GM12878 (cell line): ENCODE data around the gene ERG. TPM values are rescaled to one million over a fixed set of nuclear protein-coding genes. Genes with fewer than 3 reads are reported as not detected.

Experiments used
- ATAC-seq: fragments of 200-7000 bp; cut with Tn5 transposase; 3 replicates; pipeline ENCODE4 v1.9.1; 2020; ENCODE audit warnings: mild to moderate bottlenecking, moderate library complexity
- BruUV-seq: library from RNA; stranded (reverse); fragments of 400-500 nt; replicated peaks from 2 replicates; lab custom pipeline; 2021; lab: Mats Ljungman, UMichigan
- CTCF ChIA-PET: fragments of 300-600 bp; sonication (Branson Sonifier 250); formaldehyde crosslinking; extraction: SDS; loops from one replicate; lab custom pipeline; 2021; ENCODE audit warnings: inconsistent platforms; lab: Yijun Ruan, JAX
- POLR2A ChIA-PET: fragments of 350-600 bp; formaldehyde crosslinking; extraction: SDS; loops from one replicate; lab custom pipeline; 2021; ENCODE audit warnings: inconsistent platforms; lab: Charles Lee
- RAD21 ChIA-PET: fragments of 300-600 bp; sonication (Branson Sonifier 250); formaldehyde crosslinking; loops from one replicate; lab custom pipeline; 2023; ENCODE audit warnings: antibody characterized with exemption; ENCODE audit not compliant: unreplicated experiment; lab: Charles Lee
- SMC1A ChIA-PET: fragments of 300-600 bp; sonication (Branson Sonifier 250); formaldehyde crosslinking; loops from one replicate; lab custom pipeline; 2023; ENCODE audit not compliant: unreplicated experiment, uncharacterized antibody; lab: Charles Lee
- DNase-seq: peaks from one replicate; pipeline ENCODE4 v3.0.0-alpha.2; 2011; ENCODE audit warnings: low read depth, low spot score
- FAIRE-seq: peaks from 3 replicates; lab custom pipeline; 2011; peaks lifted over from hg19 to GRCh38; lab: Jason Lieb, UNC
- H2AFZ ChIP-seq: 2 replicates; pipeline ENCODE4 v1.6.0; 2011; ENCODE audit warnings: low read depth, low read length, control low read depth; ENCODE audit not compliant: control insufficient read depth
- H3K27ac ChIP-seq: 2 replicates; pipeline ENCODE4 v1.5.1; 2011; ENCODE audit warnings: control low read depth; ENCODE audit not compliant: control insufficient read depth, insufficient read depth
- H3K27me3 ChIP-seq, 2 experiments: replicated peaks in 1 of 2; 2 replicates each; pipeline versions ENCODE4 v1.6.0 to v1.6.1; 2011; ENCODE audit warnings: low read length in 1 of 2; ENCODE audit not compliant: control insufficient read depth in 2 of 2, insufficient read depth in 2 of 2
- H3K36me3 ChIP-seq, 2 experiments: 2 replicates each; pipeline ENCODE4 v1.5.1; 2011; ENCODE audit warnings: low read length in 1 of 2; ENCODE audit not compliant: control insufficient read depth in 2 of 2, insufficient read depth in 2 of 2
- H3K4me1 ChIP-seq: 2 replicates; pipeline ENCODE4 v1.6.1; 2011; ENCODE audit warnings: mild to moderate bottlenecking, low read length, moderate library complexity, mixed read lengths; ENCODE audit not compliant: control insufficient read depth, insufficient read depth
- H3K4me2 ChIP-seq: 2 replicates; pipeline ENCODE4 v1.6.0; 2011; ENCODE audit warnings: control low read depth; ENCODE audit not compliant: control insufficient read depth, insufficient read depth
- H3K4me3 ChIP-seq: fragments of 200-600 bp; sonication (generic); 2 replicates; pipeline ENCODE4 v1.5.1; 2016
- H3K79me2 ChIP-seq: 2 replicates; pipeline ENCODE4 v1.6.0; 2011; ENCODE audit warnings: low read length; ENCODE audit not compliant: control insufficient read depth, insufficient read depth
- H3K9ac ChIP-seq: 2 replicates; pipeline ENCODE4 v1.8.0; 2011; ENCODE audit warnings: low read length, control low read depth, mixed read lengths; ENCODE audit not compliant: control insufficient read depth, insufficient read depth
- H3K9me3 ChIP-seq: replicated peaks from 3 replicates; pipeline ENCODE4 v1.5.1; 2011; ENCODE audit warnings: mild to moderate bottlenecking, low read length; ENCODE audit not compliant: control insufficient read depth, insufficient read depth
- H4K20me1 ChIP-seq: 2 replicates; pipeline ENCODE4 v1.6.0; 2011; ENCODE audit not compliant: control insufficient read depth, insufficient read depth
- NBN ChIP-seq: fragments of 450-650 bp; IDR thresholded peaks from 2 replicates; pipeline ENCODE4 v1.6.1; 2016
- SREBF2 ChIP-seq: IDR thresholded peaks from 2 replicates; pipeline ENCODE4 v1.6.1; 2012; ENCODE audit warnings: mild to moderate bottlenecking, low read length
- WGBS: methylation state at CpG from one replicate; pipeline ENCODE4 v1.1.6; 2016; ENCODE audit warnings: low lambda C conversion rate; ENCODE audit not compliant: insufficient replicate concordance, insufficient coverage; ENCODE audit errors: missing lambda C conversion rate; 5-methylcytosine and 5-hydroxymethylcytosine counted together
- in situ Hi-C: fragments of 300-500 bp; cut with MboI; formaldehyde crosslinking; loops from 9 replicates; pipeline ENCODE4 v1.14.3; 2018; ENCODE audit warnings: mixed read lengths
- intact Hi-C: fragments of 100-400 bp; cut with micrococcal nuclease; formaldehyde crosslinking; loops from one replicate; pipeline ENCODE4 v1.14.2; 2022; ENCODE audit not compliant: unreplicated experiment
- polyA plus RNA-seq, 11 experiments: library from polyadenylated mRNA; depleted of rRNA in 4 of 11; unstranded in 6 of 11; stranded (reverse) in 5 of 11; fragments of >200 nt; fragmentation: Nextera tagmentation in 4 of 11; fragmentation: Illumina TruSeq in 1 of 11; extraction: Ambion mirVana in 4 of 11; extraction: Trizol in 1 of 11; gene quantifications; 1 replicate in 1 of 11; 2 replicates in 10 of 11; pipeline versions ENCODE4 v1.2.1 to v1.2.3, GENCODE V29; 2011 to 2016; ENCODE audit warnings: inconsistent platforms in 2 of 11, missing spikeins in 2 of 11, low read depth in 1 of 11
- total RNA-seq, 4 experiments: library from RNA; depleted of rRNA in 3 of 4; stranded (reverse); fragments of >200 nt in 3 of 4; fragmentation: Illumina TruSeq in 1 of 4; extraction: Trizol in 1 of 4; gene quantifications; 2 replicates each; pipeline versions ENCODE4 v1.2.1 to v1.2.3, GENCODE V29; 2013 to 2021
- TF ChIP-seq, protein P1 (sequence below): fragments of 450-650 bp; formaldehyde crosslinking; IDR thresholded peaks from 2 replicates; pipeline ENCODE4 v1.5.0; 2022; ENCODE audit warnings: mild to moderate bottlenecking, missing genetic modification characterization

Gene ERG
- total and polyA plus RNA-seq, 10 of the 15 experiments (the other 5 are each of a cell fraction or from before 2014, with no cell fraction given) = not detected

DNA sequence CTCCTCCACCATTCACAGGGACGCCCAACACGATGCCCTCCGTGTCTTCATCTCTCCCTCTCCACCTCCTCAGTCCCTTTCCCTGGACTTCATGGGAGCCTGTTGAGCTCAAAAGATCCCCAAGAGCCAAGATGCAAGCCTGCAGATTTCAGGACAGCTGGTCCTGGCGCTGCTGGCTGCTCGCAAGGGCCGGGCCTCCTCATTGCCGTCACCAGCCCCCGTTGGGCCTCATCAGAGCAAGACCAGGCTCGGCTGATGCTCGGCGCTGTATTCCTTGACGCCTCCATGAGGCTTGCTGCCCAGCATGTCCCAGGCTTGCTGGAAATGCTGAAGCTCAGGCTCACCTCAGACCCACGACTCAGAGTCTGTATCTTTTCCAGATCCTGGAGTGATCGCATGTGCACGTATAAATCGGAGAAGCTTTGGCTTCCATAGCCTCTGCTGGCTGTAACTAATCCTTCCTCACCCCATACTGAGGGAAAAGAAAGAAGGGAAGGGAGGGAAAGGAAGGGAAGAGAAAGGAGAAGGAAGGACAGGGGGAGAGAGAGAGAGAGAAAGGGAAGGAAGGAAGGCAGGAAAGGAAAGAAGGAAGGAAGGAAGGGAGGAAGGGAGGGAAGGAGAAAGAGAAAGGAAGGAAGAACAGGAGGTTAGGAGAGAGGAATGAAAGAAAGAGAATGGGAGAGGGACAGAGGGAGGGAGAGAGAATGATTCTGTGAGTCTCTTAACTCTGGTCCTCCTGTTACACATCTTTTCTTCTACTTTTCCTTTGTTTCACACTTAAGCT is 146.9 kb downstream of the ERG start:
- no peak for DNase-seq
- 53% methylated on average over 16 of the region's 16 CpGs for WGBS
- POLR2A ChIA-PET = no interaction called here
- SMC1A ChIA-PET = interaction anchor here (1.1 to 4.9 kb wide), 22 partner anchors 13 to 639 kb away, joined by 3 to 90 read pairs (median 8); no protein-coding TSS in a partner anchor
- Histone ChIP-seq H3K79me2 (no peaks in the 10 kb centered on the region), H3K27me3 (no peaks in the 10 kb centered on the region; a peak in 1 of 4 replicates), H3K4me1 (no peaks in the 10 kb centered on the region; the same call in 1 of the 2 replicates), H2AFZ (no peak overlapping the region; the same call in 1 of the 2 replicates), H3K4me3 (no peak overlapping the region), H3K9me3 (no peaks in the 10 kb centered on the region; the same call in 2 of the 3 replicates), H3K4me2 (no peak overlapping the region; the same call in 1 of the 2 replicates), H3K36me3 (no peaks in the 10 kb centered on the region), H3K9ac (no peak overlapping the region), H4K20me1 (no peaks in the 10 kb centered on the region), H3K27ac (no peak overlapping the region)
- in situ Hi-C loops = loop anchor here (5.0 kb wide), 3 partner anchors 139 to 644 kb away; no protein-coding TSS in a partner anchor
- no TSS peak for BruUV-seq
- no peak for ATAC-seq
- FAIRE-seq = no peak
- CTCF ChIA-PET = interaction anchor here (0.8 to 9.1 kb wide), 29 partner anchors 8 to 677 kb away, joined by 3 to 195 read pairs (median 5); no protein-coding TSS in a partner anchor
- RAD21 ChIA-PET = interaction anchor here (0.8 to 7.4 kb wide), 18 partner anchors 8 to 651 kb away, joined by 3 to 110 read pairs (median 4); no protein-coding TSS in a partner anchor
- intact Hi-C loops = loop anchor here (5.0 kb wide), 1 partner anchor 84 kb away; no protein-coding TSS in a partner anchor
- TF ChIP-seq, protein P1, sequence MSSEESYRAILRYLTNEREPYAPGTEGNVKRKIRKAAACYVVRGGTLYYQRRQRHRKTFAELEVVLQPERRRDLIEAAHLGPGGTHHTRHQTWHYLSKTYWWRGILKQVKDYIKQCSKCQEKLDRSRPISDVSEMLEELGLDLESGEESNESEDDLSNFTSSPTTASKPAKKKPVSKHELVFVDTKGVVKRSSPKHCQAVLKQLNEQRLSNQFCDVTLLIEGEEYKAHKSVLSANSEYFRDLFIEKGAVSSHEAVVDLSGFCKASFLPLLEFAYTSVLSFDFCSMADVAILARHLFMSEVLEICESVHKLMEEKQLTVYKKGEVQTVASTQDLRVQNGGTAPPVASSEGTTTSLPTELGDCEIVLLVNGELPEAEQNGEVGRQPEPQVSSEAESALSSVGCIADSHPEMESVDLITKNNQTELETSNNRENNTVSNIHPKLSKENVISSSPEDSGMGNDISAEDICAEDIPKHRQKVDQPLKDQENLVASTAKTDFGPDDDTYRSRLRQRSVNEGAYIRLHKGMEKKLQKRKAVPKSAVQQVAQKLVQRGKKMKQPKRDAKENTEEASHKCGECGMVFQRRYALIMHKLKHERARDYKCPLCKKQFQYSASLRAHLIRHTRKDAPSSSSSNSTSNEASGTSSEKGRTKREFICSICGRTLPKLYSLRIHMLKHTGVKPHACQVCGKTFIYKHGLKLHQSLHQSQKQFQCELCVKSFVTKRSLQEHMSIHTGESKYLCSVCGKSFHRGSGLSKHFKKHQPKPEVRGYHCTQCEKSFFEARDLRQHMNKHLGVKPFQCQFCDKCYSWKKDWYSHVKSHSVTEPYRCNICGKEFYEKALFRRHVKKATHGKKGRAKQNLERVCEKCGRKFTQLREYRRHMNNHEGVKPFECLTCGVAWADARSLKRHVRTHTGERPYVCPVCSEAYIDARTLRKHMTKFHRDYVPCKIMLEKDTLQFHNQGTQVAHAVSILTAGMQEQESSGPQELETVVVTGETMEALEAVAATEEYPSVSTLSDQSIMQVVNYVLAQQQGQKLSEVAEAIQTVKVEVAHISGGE (CRISPR knock-in tag) = no peak
- TF ChIP-seq SREBF2 = no peak
- 0 out of 2 replicates have a peak, but pooled peaks have one; percentile 35 for TF ChIP-seq NBN
